Measurements from ENCODE around the gene SEC22C. TPM values are rescaled to one million over a fixed set of nuclear protein-coding genes. Genes with fewer than 3 reads are reported as not detected.

SEC22C gene
- polyA plus RNA-seq, 1 donor from 2014 or later: 93.6 TPM

DNA sequence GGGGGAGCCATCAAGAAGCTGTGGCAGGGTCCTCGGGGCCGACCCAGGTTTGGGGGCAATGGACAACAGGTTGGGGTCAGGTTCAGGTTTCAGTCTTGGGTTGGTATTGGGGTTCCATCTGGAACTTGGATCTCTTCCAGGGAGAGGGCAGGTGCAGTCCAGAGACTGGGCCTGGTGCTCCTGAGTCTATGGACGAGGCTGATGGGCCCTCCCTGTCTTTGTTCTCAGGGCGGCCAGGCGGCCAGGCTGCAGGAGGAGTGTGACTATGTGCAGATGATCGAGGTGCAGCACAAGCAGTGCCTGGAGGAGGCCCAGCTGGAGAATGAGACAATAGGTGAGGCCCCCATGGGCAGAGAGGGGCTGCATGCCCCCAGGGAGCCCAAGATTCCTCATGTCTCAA, 68.2 kb downstream of the SEC22C start:
- Histone ChIP-seq H3K9me2 (ENCODE audit: insufficient read depth, low read length) (no peaks in the 10 kb centered on the region), H3K79me2 (replicated peaks; ENCODE audit: insufficient read depth, low read length) (no peaks in the 10 kb centered on the region), H2AFZ (ENCODE audit: low read depth, low read length) (no peak overlapping the region), H3K9ac (ENCODE audit: low read length) (no peak overlapping the region), H3K4me2 (ENCODE audit: low read length) (no peak overlapping the region), H3F3A (ENCODE audit: insufficient read depth, low read length, poor library complexity, severe bottlenecking) (no peaks in the 10 kb centered on the region), H3K27ac (ENCODE audit: low read length) (no peak overlapping the region), H3K9me3 (ENCODE audit: low read length) (no peaks in the 10 kb centered on the region), H4K20me1 (ENCODE audit: insufficient read depth) (no peaks in the 10 kb centered on the region), H3K4me3 (ENCODE audit: low read length) (no peak overlapping the region), H3K27me3 (ENCODE audit: insufficient read depth, low read depth, low read length) (no peaks in the 10 kb centered on the region), H3K36me3 (ENCODE audit: insufficient read depth, low read length) (no peaks in the 10 kb centered on the region)
- TF ChIP-seq MXI1 (conservative IDR thresholded peaks at IDR 0.05; ENCODE audit: poor library complexity, severe bottlenecking) (no peak), TAF1 (IDR thresholded peaks at IDR 0.05; ENCODE audit: low read depth) (no peak), SMC3 (conservative IDR thresholded peaks at IDR 0.05; ENCODE audit: poor library complexity) (no peak), EZH2 (IDR thresholded peaks at IDR 0.05; ENCODE audit: borderline replicate concordance, insufficient read depth, low read length, poor library complexity, severe bottlenecking) (no peak)
- TF ChIP-seq, protein P1, sequence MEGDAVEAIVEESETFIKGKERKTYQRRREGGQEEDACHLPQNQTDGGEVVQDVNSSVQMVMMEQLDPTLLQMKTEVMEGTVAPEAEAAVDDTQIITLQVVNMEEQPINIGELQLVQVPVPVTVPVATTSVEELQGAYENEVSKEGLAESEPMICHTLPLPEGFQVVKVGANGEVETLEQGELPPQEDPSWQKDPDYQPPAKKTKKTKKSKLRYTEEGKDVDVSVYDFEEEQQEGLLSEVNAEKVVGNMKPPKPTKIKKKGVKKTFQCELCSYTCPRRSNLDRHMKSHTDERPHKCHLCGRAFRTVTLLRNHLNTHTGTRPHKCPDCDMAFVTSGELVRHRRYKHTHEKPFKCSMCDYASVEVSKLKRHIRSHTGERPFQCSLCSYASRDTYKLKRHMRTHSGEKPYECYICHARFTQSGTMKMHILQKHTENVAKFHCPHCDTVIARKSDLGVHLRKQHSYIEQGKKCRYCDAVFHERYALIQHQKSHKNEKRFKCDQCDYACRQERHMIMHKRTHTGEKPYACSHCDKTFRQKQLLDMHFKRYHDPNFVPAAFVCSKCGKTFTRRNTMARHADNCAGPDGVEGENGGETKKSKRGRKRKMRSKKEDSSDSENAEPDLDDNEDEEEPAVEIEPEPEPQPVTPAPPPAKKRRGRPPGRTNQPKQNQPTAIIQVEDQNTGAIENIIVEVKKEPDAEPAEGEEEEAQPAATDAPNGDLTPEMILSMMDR (IDR thresholded peaks at IDR 0.05; ENCODE audit: poor library complexity, severe bottlenecking): no peak

DNA sequence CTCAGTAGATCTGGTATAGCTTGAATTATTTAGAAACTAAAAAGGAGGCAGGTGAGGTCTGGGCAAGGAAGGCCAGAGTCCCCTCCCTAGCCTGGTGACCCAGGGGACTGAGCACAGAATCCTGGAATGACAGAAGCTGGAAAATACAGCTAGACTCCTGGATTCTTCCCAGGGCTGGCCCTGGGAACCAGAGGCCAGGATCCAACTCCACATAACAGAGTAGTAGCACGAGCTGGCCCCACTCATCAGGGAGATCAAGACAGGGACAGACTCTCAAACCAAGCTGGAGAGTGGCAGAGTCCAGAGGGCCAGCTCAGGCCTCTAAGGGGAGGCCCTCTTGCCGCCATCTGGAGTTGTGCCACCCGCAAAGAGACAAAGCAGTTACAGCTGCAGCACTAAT, 68.6 kb downstream of the SEC22C start:
- TF ChIP-seq SMC3 (conservative IDR thresholded peaks at IDR 0.05; ENCODE audit: poor library complexity) (no peak), POLR2AphosphoS5 (IDR thresholded peaks at IDR 0.05) (no peak), TAF1 (IDR thresholded peaks at IDR 0.05; ENCODE audit: low read depth) (no peak), EP300 (conservative IDR thresholded peaks at IDR 0.05; ENCODE audit: poor library complexity, severe bottlenecking) (no peak), RAD21 (conservative IDR thresholded peaks at IDR 0.05) (no peak), MXI1 (conservative IDR thresholded peaks at IDR 0.05; ENCODE audit: poor library complexity, severe bottlenecking) (no peak), EZH2 (IDR thresholded peaks at IDR 0.05; ENCODE audit: borderline replicate concordance, insufficient read depth, low read length, poor library complexity, severe bottlenecking) (no peak)
- TF ChIP-seq, protein P2, sequence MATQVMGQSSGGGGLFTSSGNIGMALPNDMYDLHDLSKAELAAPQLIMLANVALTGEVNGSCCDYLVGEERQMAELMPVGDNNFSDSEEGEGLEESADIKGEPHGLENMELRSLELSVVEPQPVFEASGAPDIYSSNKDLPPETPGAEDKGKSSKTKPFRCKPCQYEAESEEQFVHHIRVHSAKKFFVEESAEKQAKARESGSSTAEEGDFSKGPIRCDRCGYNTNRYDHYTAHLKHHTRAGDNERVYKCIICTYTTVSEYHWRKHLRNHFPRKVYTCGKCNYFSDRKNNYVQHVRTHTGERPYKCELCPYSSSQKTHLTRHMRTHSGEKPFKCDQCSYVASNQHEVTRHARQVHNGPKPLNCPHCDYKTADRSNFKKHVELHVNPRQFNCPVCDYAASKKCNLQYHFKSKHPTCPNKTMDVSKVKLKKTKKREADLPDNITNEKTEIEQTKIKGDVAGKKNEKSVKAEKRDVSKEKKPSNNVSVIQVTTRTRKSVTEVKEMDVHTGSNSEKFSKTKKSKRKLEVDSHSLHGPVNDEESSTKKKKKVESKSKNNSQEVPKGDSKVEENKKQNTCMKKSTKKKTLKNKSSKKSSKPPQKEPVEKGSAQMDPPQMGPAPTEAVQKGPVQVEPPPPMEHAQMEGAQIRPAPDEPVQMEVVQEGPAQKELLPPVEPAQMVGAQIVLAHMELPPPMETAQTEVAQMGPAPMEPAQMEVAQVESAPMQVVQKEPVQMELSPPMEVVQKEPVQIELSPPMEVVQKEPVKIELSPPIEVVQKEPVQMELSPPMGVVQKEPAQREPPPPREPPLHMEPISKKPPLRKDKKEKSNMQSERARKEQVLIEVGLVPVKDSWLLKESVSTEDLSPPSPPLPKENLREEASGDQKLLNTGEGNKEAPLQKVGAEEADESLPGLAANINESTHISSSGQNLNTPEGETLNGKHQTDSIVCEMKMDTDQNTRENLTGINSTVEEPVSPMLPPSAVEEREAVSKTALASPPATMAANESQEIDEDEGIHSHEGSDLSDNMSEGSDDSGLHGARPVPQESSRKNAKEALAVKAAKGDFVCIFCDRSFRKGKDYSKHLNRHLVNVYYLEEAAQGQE (IDR thresholded peaks at IDR 0.05; ENCODE audit: borderline replicate concordance): no peak
- TF ChIP-seq, protein P1 (IDR thresholded peaks at IDR 0.05; ENCODE audit: poor library complexity, severe bottlenecking): no peak
- no peak overlapping the region for H3K4me2 ChIP-seq (ENCODE audit: low read length)
- H4K20me1 ChIP-seq (ENCODE audit: insufficient read depth): no peaks in the 10 kb centered on the region
- no peaks in the 10 kb centered on the region for H3K9me3 ChIP-seq (ENCODE audit: low read length)
- H3K9me2 ChIP-seq (ENCODE audit: insufficient read depth, low read length): no peaks in the 10 kb centered on the region
- H3K36me3 ChIP-seq (ENCODE audit: insufficient read depth, low read length): no peaks in the 10 kb centered on the region
- no peak overlapping the region for H3K9ac ChIP-seq (ENCODE audit: low read length)
- H3K4me3 ChIP-seq (ENCODE audit: low read length): no peak overlapping the region
- H2AFZ ChIP-seq (ENCODE audit: low read depth, low read length): no peak overlapping the region
- H3K27me3 ChIP-seq (ENCODE audit: insufficient read depth, low read depth, low read length): no peaks in the 10 kb centered on the region
- H3F3A ChIP-seq (ENCODE audit: insufficient read depth, low read length, poor library complexity, severe bottlenecking): no peaks in the 10 kb centered on the region
- no peak overlapping the region for H3K27ac ChIP-seq (ENCODE audit: low read length)
- no peaks in the 10 kb centered on the region for H3K79me2 ChIP-seq (replicated peaks; ENCODE audit: insufficient read depth, low read length)
